Endometrial microvascular endothelial cells (primary cell): ENCODE data around the gene DCUN1D2. TPM values are rescaled to one million over a fixed set of nuclear protein-coding genes. Genes with fewer than 3 reads are reported as not detected.
"Not testable (repeated sequence)": the region's sequence is repeated elsewhere in the genome, so short reads cannot be mapped to it uniquely, and the experiment has no call there.

Source experiments
- in situ Hi-C: cut with HindIII; loops from 2 replicates; pipeline ENCODE4 v1.10.0; 2017; ENCODE audit warnings: low sequenced_read_pairs, low pct_unique_long_range_greater_than_20kb; ENCODE audit errors: inconsistent ontology term
- total RNA-seq: library from RNA; depleted of rRNA; stranded (reverse); fragments of >200 nt; gene quantifications from one replicate; pipeline ENCODE4 v1.2.3, GENCODE V29; 2015; ENCODE audit errors: inconsistent ontology term

DCUN1D2 gene
- total RNA-seq, 1 donor from 2014 or later: 3.0 TPM

GRCh38 chr13:113451951-113452421 lies 38.5 kb downstream of the DCUN1D2 start:
- in situ Hi-C loops: no loop called here

GRCh38 chr13:113450861-113451620 lies 39.5 kb downstream of the DCUN1D2 start:
- in situ Hi-C loops: not testable (repeated sequence)

GRCh38 chr13:113450348-113450744 lies 40.2 kb downstream of the DCUN1D2 start:
- in situ Hi-C loops: not testable (repeated sequence)

- in situ Hi-C loops: no loop called here
Observed at GRCh38 chr13:113449693-113450347, 40.7 kb downstream of the DCUN1D2 start.

GRCh38 chr13:113448885-113449692 lies 41.4 kb downstream of the DCUN1D2 start:
- in situ Hi-C loops: no loop called here

- in situ Hi-C loops: no loop called here
Observed at GRCh38 chr13:113448545-113448884, 42.0 kb downstream of the DCUN1D2 start.

GRCh38 chr13:113447596-113447995 lies 42.9 kb downstream of the DCUN1D2 start:
- in situ Hi-C loops: no loop called here

- in situ Hi-C loops: no loop called here
Observed at GRCh38 chr13:113446488-113446854, 44.0 kb downstream of the DCUN1D2 start.

GRCh38 chr13:113445791-113446487 lies 44.6 kb downstream of the DCUN1D2 start:
- in situ Hi-C loops: no loop called here

- in situ Hi-C loops: no loop called here
Observed at GRCh38 chr13:113443991-113444390, 46.5 kb downstream of the DCUN1D2 start.

- in situ Hi-C loops: no loop called here
Observed at GRCh38 chr13:113442985-113443362, 47.5 kb downstream of the DCUN1D2 start.

- in situ Hi-C loops: no loop called here
Observed at GRCh38 chr13:113442354-113442984, 48.0 kb downstream of the DCUN1D2 start.

- in situ Hi-C loops: no loop called here
Observed at GRCh38 chr13:113441661-113442060, 48.9 kb downstream of the DCUN1D2 start.

- in situ Hi-C loops: no loop called here
Observed at GRCh38 chr13:113437408-113438010, 53.0 kb downstream of the DCUN1D2 start.

GRCh38 chr13:113436866-113437265 lies 53.6 kb downstream of the DCUN1D2 start:
- in situ Hi-C loops: not testable (repeated sequence)

- in situ Hi-C loops: not testable (repeated sequence)
Observed at GRCh38 chr13:113435907-113436306, 54.6 kb downstream of the DCUN1D2 start.

- in situ Hi-C loops: no loop called here
Observed at GRCh38 chr13:113433391-113433916, 57.1 kb downstream of the DCUN1D2 start.
